Anterior cingulate cortex (tissue), 58 donors: ENCODE measurements around the gene MYLK.
"Not testable (repeated sequence)": the region's sequence is repeated elsewhere in the genome, so short reads cannot be mapped to it uniquely, and the experiment has no call there.

ENCODE experiments used
- DNase-seq, 58 donors: peaks; one replicate each; lab custom pipeline; 2025; lab: John Stamatoyannopoulos, UW

Gene MYLK

GRCh38 chr3:123616593-123616992, 267.5 kb downstream of the MYLK start:
- no peak for DNase-seq

- DNase-seq, result no peak
These were observed 270.6 kb downstream of the MYLK start for GRCh38 chr3:123613543-123613942.

DNA sequence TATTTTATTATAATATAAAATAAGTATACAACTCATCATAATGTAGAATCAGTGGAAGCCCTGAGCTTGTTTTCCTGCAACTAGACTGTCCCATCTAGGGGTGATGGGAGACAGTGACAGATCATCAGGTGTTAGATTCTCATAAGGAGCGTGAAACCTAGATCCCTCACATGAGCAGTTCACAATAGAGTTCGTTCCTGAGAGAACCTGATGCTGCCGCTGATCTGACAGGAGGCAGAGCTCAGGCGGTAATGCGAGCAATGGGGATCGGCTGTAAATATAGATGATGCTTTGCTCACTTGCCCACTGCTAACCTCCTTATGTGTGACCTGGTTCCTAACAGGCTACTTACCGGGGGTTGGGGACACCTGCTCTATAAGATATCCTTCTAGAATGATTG, 272.5 kb downstream of the MYLK start:
- DNase-seq, result not testable (repeated sequence)

GRCh38 chr3:123611082-123611481, 273.1 kb downstream of the MYLK start:
- no peak for DNase-seq

- DNase-seq, result no peak
These were observed 273.8 kb downstream of the MYLK start for GRCh38 chr3:123610331-123610730.

DNA sequence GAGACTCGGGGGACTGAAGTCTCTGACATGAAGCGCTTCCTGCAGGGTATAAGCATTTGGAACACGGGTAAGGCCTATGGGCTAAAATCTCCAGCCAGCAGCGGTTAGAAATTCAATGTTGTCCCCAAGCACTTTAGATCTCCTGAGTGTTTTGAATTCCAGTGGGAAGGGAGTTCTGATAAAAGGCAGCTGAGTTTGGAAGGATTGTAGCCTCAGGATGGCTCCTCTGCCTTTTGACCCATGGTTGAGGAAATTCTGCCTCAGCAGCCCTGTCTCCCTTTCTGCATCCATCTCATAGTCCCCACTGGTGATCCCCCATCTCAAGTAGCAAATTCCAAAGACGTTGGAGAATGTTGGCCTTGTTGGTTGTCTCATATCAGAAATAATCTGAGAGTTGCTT, 275.1 kb downstream of the MYLK start:
- no peak for DNase-seq

DNA sequence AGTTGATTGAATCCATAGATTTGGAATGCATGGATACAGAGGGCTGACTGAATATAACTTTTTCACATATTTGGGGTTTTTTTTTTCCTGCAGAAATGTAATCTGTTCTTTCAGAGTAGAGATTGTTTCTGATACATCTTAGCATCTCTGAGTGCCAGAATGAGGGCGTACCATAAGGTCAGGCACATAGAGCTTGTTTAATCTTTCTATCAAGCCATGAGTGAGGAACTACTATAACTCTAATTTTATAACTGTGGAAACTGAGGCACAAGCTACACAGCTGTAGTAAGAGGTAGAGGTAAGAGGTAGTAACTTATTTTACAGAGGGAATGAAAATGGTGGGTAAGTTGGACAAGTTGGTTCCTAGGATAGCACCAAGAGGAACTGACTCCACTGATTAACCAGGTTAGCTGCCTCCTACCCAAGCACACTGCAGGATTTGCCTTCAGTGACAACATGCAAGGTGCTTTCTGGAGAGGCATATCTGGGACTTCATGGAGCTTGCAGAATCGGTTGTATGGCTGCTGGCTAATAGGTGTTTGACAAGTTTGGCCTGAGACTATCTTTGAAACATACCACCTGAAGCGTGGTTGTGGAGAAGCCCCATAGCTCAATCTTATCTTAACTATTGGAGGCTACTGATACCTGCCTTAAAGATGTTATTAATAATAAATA, 275.7 kb downstream of the MYLK start:
- no peak for DNase-seq

GRCh38 chr3:123606527-123606926, 277.6 kb downstream of the MYLK start:
- DNase-seq, result no peak

- no peak for DNase-seq
These were observed 278.3 kb downstream of the MYLK start for GRCh38 chr3:123605789-123606234.

- DNase-seq, result not testable (repeated sequence)
These were observed 281.0 kb downstream of the MYLK start for GRCh38 chr3:123603153-123603552.

DNA sequence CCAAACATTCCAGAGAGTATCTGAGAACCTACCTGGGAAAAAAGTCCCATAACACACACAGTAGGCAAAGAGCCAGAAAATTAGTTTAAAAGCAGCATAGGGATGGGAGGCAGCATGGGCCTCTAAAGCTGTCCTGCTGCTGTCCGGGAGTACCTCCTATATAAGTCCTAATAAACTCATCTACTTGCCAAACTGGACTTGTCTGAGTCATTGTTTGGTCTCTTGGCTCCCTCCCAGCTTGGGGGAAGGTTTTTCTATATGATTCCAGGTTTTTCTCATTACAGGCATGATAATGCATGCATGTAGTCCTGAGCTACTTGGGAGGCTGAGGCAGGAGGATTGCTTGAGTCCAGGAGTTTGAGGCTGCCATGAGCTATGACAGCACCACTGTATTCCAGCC, 281.8 kb downstream of the MYLK start:
- DNase-seq, result no peak

DNA sequence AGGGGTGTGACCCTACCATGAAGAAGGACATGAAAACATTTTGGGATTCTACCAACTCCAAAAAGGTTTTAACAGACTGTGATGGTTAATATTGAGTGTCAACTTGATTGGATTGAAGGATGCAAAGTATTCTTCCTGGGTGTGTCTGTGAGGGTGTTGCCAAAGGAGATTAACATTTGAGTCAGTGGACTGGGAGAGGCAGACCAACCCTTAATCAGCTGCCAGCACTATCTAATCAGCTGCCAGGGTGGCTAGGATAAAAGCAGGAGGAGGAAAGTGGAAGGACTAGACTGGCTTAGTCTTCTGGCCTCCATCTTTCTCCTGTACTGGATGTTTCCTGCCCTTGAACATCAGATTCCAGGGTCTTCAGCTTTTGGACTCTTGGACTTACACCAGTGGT, 283.3 kb downstream of the MYLK start:
- DNase-seq, result not testable (repeated sequence)

- no peak for DNase-seq
These were observed 286.6 kb downstream of the MYLK start for GRCh38 chr3:123597561-123597960.

GRCh38 chr3:123595396-123596180, 288.5 kb downstream of the MYLK start:
- no peak for DNase-seq

- DNase-seq, result peak in 3 of 58 donors; percentile 1 to 40 (median 4)
These were observed 290.8 kb downstream of the MYLK start for GRCh38 chr3:123593381-123593780.

DNA sequence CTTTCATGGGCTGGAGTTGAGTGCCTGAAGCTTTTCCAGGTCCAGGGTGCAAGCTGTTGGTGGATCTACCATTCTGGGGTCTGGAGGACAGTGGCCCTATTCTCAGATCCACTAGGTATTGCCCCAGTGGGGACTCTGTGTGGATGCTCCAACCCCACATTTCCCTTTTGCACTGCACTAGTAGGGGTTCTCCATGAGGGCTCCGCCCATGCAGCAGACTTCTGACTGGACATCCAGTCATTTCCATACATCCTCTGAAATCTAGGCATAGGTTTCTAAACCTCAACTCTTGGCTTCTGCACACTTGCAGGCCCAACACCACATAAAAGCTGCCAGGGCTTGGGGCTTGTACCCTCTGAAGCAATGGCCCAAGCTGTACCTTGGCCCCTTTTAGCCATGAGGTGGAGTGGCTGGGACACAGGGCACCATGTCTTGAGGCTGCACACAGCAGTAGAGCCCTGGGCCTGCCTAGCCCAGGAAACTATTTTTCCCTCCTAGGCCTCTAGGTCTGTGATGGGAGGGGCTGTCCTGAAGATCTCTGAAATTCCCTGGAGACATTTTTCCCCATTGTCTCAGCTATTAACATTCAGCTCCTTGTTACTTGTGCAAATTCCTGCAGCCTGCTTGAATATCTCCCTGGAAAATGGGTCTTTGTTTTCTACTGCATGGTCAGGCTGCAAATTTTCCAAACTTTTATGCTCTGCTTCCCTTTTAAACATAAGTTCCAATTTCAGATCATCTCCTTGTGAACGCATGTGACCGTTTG, 293.3 kb downstream of the MYLK start:
- DNase-seq, result no peak

DNA sequence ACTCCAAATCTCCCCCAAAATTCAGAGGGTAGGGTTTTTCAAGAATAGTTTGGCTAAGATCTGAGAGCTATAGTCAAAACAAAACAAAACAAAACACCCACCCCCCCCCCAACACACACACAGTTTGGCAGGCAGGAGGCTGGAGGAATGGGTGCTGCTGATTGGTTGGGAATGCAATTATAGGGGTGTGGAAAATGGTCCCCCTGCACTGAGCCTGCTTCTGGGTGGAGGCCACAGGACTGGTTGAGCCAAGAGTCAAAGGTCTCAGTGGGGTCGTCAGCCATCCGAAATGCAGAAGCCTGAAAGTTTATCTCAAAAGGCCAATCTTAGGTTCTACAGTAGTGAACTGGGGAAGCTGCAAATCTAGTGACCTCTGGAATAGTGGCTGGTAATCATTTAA, 296.7 kb downstream of the MYLK start:
- DNase-seq, result no peak

DNA sequence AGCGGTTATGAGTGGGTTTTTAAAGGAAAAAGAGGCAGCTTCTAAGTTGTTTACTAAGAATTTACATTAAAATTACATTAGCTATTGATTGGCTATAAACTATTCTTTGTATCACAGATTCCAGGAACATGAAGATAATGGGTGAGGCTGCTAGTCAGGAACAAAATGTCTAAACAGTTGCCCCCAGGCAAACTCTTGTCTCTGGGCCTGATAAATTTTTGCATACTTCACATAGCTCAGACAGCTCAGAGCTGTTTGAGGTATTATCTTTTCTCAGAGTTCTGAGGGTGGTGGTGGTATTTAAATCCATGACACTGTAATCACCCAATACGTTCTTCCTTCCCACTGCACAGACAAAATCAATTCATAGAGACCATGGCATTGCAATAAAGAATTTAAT, 297.2 kb downstream of the MYLK start:
- DNase-seq, result no peak

GRCh38 chr3:123586131-123586530, 298.0 kb downstream of the MYLK start:
- DNase-seq, result peak in 14 of 58 donors; percentile 6 to 52 (median 22)

DNA sequence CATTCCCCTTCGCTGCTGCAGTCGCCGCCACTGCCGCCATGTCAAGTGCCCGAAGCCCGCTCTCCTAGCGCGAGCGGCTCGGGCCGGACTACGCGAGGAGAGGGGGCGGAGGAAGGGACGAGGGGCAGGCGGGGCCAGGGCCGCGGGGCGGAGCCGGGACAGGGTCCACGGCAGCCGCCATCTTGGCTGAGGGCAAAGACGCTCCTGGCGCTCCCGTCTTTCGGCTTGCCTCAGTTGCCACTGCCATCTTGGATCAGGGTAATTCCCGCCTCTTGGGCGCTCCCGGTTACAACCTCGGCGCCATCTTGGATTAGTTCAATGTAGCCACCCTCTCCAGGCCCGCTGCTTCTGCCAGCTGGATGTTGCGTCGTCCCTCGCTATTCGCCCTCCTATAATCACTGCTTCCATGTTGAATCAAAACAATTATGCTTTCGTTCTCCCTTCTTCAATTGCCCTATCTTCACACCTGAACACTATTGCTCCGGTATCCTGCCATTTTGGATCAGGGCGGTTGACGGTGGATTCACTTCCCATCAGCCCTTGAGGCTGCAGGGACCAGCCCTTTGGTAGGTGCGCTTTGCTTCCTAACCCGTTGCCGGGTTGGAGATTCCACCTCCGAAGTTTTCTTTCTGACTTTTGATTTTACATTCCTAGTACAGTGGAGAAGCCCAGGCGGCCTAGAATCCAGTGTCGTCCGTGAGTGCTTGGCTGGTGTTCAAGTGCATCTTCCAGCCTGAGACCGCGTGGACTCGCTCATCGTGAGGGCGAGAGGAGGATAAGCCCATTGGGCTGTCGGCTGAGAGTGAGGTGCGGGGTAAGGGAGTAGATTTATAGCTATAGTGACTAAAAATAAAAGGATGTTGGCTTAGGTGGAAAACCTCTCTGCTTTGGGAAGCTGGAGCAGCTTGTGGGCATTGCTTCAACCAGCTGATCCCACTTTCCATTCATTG, 298.9 kb downstream of the MYLK start, which contains the start of gene HACD2:
Gene HACD2 (minus strand): TSS at position 66 of the 950 bp plus-strand sequence. CDS start 26 bp downstream, at position 40.
- peak; percentile 78 to 98 (median 96) for DNase-seq
